ENCODE measurements around the gene STK32B. TPM values are rescaled to one million over a fixed set of nuclear protein-coding genes. Genes with fewer than 3 reads are reported as not detected.

STK32B gene
- total RNA-seq, 1 donor from 2014 or later, result 2.5 TPM

DNA sequence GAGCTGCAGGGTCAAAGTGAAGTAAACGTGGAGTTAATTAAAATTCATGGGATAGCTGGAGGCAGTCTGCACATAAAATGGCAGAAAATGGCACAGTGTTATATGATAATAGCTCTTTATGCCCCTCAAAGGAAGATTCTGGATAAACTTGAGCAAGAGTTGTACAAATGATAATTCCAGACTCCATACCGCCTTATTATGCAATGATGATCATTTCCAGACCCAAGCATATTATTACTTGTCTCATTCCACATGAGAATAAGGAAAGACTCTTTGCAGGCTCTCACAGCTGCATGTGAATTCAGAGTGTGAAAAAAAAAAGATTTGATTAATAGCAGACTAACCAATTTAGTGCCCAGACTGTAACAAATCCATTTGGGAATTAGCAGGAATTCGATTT is 105.4 kb downstream of the STK32B start:
- Mint-ChIP-seq H3K4me1 (ENCODE audit: low read depth, unreplicated experiment) (no peaks in the 10 kb centered on the region), H3K27me3 (ENCODE audit: unreplicated experiment) (peaks cover 9% of the 10 kb centered on the region), H3K27ac (ENCODE audit: unreplicated experiment) (no peak overlapping the region), H3K9me3 (ENCODE audit: unreplicated experiment) (peaks cover 2% of the 10 kb centered on the region), H3K36me3 (ENCODE audit: unreplicated experiment) (no peaks in the 10 kb centered on the region), H3K4me3 (ENCODE audit: unreplicated experiment) (no peak overlapping the region)
- no peak for DNase-seq
- TF ChIP-seq, protein P1, sequence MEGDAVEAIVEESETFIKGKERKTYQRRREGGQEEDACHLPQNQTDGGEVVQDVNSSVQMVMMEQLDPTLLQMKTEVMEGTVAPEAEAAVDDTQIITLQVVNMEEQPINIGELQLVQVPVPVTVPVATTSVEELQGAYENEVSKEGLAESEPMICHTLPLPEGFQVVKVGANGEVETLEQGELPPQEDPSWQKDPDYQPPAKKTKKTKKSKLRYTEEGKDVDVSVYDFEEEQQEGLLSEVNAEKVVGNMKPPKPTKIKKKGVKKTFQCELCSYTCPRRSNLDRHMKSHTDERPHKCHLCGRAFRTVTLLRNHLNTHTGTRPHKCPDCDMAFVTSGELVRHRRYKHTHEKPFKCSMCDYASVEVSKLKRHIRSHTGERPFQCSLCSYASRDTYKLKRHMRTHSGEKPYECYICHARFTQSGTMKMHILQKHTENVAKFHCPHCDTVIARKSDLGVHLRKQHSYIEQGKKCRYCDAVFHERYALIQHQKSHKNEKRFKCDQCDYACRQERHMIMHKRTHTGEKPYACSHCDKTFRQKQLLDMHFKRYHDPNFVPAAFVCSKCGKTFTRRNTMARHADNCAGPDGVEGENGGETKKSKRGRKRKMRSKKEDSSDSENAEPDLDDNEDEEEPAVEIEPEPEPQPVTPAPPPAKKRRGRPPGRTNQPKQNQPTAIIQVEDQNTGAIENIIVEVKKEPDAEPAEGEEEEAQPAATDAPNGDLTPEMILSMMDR (IDR thresholded peaks at IDR 0.05; ENCODE audit: partially characterized antibody, unreplicated experiment), result no peak

DNA sequence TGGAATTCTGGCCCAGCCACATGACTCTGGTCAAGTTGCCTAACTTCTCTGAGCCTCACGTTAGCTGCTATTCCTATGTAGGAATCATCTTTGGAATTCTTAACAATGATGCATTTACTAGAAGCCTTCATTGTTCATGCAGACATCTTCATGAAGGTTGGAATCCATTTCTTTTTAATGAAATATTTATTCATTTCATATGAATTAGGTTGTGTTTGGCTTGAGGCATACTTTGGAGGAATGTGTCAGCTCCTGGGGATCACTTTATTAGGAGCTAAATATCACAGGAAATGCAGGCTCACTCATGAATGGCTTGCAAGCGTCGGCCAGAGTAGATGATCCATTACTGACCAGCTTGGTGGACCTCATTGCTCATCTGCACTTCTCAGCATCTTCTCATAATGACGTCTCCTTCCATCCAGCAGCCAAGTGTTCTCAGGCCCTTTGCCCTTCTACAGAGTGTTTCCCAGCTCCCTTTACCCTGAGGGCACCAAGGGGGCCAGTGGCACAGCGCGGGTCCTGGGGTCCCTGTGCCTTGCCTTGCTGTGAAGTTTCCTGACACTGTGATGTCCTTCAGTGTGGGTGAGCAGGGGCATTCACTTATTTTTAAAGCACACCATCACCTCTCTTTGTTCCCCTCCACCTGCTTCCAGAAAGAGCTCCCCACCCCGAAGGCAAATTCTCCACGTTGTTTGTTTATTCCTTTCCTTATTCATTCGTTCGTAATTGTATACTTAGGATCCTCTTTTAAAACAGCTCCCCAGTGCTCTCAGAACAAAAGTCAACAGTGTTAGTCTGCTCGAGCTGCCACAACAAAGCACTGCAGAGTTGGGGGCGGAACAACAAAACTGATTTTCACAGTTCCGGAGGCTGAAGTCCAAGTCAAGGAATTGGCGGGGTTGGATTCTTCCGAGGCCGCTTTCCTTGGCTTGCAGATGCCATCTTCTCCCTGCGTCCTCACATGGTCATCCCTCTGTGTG is 106.8 kb downstream of the STK32B start:
- Mint-ChIP-seq H3K27me3 (ENCODE audit: unreplicated experiment) (peaks cover 8% of the 10 kb centered on the region), H3K27ac (ENCODE audit: unreplicated experiment) (no peak overlapping the region), H3K4me3 (ENCODE audit: unreplicated experiment) (no peak overlapping the region), H3K4me1 (ENCODE audit: low read depth, unreplicated experiment) (no peaks in the 10 kb centered on the region), H3K9me3 (ENCODE audit: unreplicated experiment) (peaks cover under 1% of the 10 kb centered on the region), H3K36me3 (ENCODE audit: unreplicated experiment) (no peaks in the 10 kb centered on the region)
- no peak for DNase-seq
- TF ChIP-seq, protein P1 (IDR thresholded peaks at IDR 0.05; ENCODE audit: partially characterized antibody, unreplicated experiment), result no peak

DNA sequence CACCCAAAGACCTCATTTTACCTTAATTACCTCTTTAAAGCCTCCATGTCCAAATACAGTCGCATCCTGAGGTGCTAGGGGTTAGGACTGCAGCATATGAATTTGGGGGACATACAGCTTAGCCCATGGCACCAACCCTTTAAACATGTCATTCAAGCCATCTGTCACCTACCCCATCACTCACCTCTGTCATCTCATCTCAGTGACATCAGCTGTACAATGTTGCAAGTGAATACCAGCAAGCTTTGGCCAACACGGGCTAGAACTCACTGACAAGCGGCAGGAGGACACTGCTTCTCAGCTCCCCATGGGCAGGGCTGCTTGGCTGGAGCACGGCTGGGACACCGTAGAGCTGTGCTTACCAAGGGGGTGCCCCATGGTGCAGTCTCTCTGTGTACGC is 107.5 kb downstream of the STK32B start:
- Mint-ChIP-seq H3K27me3 (ENCODE audit: unreplicated experiment) (peaks cover 10% of the 10 kb centered on the region), H3K9me3 (ENCODE audit: unreplicated experiment) (peaks cover 3% of the 10 kb centered on the region)

DNA sequence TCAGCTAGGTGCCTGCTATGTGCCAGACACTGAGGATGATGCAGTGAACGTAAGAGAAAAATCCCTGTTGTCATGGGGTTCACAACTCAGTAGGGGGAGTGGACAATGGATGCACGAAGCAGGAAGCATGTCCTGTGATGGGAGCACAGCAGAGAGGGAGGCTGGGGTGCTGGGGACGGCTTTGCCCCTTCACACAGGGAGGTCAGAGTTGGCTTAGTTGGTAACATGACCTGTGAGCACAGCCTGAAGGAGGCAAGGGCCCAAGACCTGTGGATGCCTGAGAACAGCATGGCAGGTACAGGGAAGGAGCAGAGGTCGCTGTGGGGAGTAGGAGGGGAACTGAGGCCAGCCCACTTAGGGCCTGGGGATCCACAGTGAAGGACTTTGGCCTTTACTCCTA is 109.4 kb downstream of the STK32B start:
- DNase-seq, result no peak
- TF ChIP-seq, protein P1 (IDR thresholded peaks at IDR 0.05; ENCODE audit: partially characterized antibody, unreplicated experiment), result no peak
- Mint-ChIP-seq H3K27me3 (ENCODE audit: unreplicated experiment) (peaks cover 8% of the 10 kb centered on the region), H3K9me3 (ENCODE audit: unreplicated experiment) (peaks cover 3% of the 10 kb centered on the region), H3K4me1 (ENCODE audit: low read depth, unreplicated experiment) (peaks cover 1% of the 10 kb centered on the region), H3K27ac (ENCODE audit: unreplicated experiment) (no peak overlapping the region), H3K36me3 (ENCODE audit: unreplicated experiment) (no peaks in the 10 kb centered on the region), H3K4me3 (ENCODE audit: unreplicated experiment) (no peak overlapping the region)

More for the DNA sequence above, 107.5 kb downstream of the STK32B start:
- H3K4me1 Mint-ChIP-seq (ENCODE audit: low read depth, unreplicated experiment), result no peaks in the 10 kb centered on the region
- no peak overlapping the region for H3K4me3 Mint-ChIP-seq (ENCODE audit: unreplicated experiment)
- no peak for DNase-seq
- TF ChIP-seq, protein P1 (IDR thresholded peaks at IDR 0.05; ENCODE audit: partially characterized antibody, unreplicated experiment), result no peak
- no peak overlapping the region for H3K27ac Mint-ChIP-seq (ENCODE audit: unreplicated experiment)
- H3K36me3 Mint-ChIP-seq (ENCODE audit: unreplicated experiment), result no peaks in the 10 kb centered on the region

DNA sequence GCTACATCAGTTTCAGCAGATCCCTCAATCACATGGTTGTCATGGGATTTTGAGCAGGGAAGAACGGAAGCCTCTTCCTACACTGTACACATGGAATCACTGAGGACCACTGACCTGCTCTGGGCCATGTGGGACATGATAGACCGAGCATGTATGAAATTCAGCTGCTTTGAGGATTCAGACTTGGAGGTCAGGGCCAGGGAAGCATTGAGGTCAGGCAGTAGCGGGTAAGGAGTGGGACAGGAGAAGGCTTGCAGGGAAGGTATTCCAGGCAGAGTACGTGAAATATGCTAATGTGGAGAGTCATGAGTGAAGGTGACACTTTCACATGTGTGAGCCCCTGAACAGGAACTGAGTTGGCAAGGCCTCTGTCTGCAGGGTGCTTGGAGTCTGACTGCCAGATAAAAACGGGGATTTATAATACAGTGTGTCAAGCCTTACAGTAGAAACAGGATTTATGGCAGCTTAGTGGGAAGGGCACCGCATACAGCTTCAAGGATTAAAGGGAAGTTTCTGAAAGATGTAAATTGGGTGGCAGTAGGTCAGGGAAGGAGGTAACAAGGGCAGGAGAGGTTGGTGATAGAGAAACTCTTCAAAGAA is 111.7 kb downstream of the STK32B start:
- peaks cover 6% of the 10 kb centered on the region for H3K27me3 Mint-ChIP-seq (ENCODE audit: unreplicated experiment)

More for the DNA sequence above, 111.7 kb downstream of the STK32B start:
- H3K4me1 Mint-ChIP-seq (ENCODE audit: low read depth, unreplicated experiment), result peaks cover 1% of the 10 kb centered on the region
- H3K27ac Mint-ChIP-seq (ENCODE audit: unreplicated experiment), result no peak overlapping the region
- H3K36me3 Mint-ChIP-seq (ENCODE audit: unreplicated experiment), result peaks cover 6% of the 10 kb centered on the region
- no peak for DNase-seq
- no peak overlapping the region for H3K4me3 Mint-ChIP-seq (ENCODE audit: unreplicated experiment)
- TF ChIP-seq, protein P1 (IDR thresholded peaks at IDR 0.05; ENCODE audit: partially characterized antibody, unreplicated experiment), result no peak
- peaks cover 3% of the 10 kb centered on the region for H3K9me3 Mint-ChIP-seq (ENCODE audit: unreplicated experiment)

Data from glutamatergic neuron (in vitro differentiated cells).